Measurements from ENCODE around the gene POLA2.

POLA2 gene

GRCh38 chr11:65297026-65297672, 35.4 kb downstream of the POLA2 start:
- in situ Hi-C loops (cut with HindIII; ENCODE audit: low pct_ligation_motif_present, low sequenced_read_pairs), result no loop called here
- Histone ChIP-seq H3K36me3 (replicated peaks) (peaks cover 3% of the 10 kb centered on the region), H3K27ac (no peak overlapping the region), H3K27me3 (replicated peaks) (no peaks in the 10 kb centered on the region), H3K4me3 (ENCODE audit: low read depth, low read length) (no peak overlapping the region)
- TF ChIP-seq, protein P1, sequence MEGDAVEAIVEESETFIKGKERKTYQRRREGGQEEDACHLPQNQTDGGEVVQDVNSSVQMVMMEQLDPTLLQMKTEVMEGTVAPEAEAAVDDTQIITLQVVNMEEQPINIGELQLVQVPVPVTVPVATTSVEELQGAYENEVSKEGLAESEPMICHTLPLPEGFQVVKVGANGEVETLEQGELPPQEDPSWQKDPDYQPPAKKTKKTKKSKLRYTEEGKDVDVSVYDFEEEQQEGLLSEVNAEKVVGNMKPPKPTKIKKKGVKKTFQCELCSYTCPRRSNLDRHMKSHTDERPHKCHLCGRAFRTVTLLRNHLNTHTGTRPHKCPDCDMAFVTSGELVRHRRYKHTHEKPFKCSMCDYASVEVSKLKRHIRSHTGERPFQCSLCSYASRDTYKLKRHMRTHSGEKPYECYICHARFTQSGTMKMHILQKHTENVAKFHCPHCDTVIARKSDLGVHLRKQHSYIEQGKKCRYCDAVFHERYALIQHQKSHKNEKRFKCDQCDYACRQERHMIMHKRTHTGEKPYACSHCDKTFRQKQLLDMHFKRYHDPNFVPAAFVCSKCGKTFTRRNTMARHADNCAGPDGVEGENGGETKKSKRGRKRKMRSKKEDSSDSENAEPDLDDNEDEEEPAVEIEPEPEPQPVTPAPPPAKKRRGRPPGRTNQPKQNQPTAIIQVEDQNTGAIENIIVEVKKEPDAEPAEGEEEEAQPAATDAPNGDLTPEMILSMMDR (IDR thresholded peaks at IDR 0.05; ENCODE audit: low read depth, low read length, missing control alignments), result no peak
- no peak for DNase-seq

GRCh38 chr11:65298131-65298535, 36.4 kb downstream of the POLA2 start:
- DNase-seq, result peak; percentile 32

DNA sequence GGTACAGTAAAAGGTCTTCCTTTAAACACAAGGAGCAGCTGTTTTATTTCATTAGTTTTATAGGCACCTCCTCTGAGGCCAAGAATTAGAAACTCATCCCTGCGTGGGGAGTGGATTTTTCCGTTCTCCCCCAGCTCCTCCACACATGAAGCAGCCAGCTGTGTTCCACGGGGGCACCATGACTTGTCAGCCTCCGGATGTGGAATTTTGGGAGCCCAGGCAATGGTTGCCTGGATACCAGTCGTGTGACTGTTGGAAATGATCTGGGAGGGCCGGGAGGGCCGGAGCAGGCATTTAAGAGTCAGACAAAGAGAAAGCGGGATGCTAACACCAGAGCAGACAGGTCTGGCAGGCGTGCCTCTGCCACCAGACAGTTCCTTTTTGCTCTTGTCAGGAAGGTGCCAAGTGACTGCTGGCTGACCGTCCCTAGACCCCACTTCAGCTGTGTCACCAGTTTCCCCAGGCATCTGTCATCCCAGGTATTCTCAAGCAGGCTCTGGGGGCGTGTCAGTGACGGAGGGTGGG, 37.0 kb downstream of the POLA2 start:
- H3K36me3 ChIP-seq (replicated peaks), result peaks cover 3% of the 10 kb centered on the region
- no peaks in the 10 kb centered on the region for H3K27me3 ChIP-seq (replicated peaks)
- DNase-seq, result peak; percentile 36
- TF ChIP-seq, protein P1 (IDR thresholded peaks at IDR 0.05; ENCODE audit: low read depth, low read length, missing control alignments), result no peak
- no peak overlapping the region for H3K27ac ChIP-seq
- in situ Hi-C loops (cut with HindIII; ENCODE audit: low pct_ligation_motif_present, low sequenced_read_pairs), result no loop called here
- no peak overlapping the region for H3K4me3 ChIP-seq (ENCODE audit: low read depth, low read length)

More at GRCh38 chr11:65298131-65298535, 36.4 kb downstream of the POLA2 start:
- TF ChIP-seq, protein P1 (IDR thresholded peaks at IDR 0.05; ENCODE audit: low read depth, low read length, missing control alignments), result no peak
- no peak overlapping the region for H3K27ac ChIP-seq
- H3K36me3 ChIP-seq (replicated peaks), result peaks cover 3% of the 10 kb centered on the region
- H3K4me3 ChIP-seq (ENCODE audit: low read depth, low read length), result no peak overlapping the region
- no peaks in the 10 kb centered on the region for H3K27me3 ChIP-seq (replicated peaks)
- in situ Hi-C loops (cut with HindIII; ENCODE audit: low pct_ligation_motif_present, low sequenced_read_pairs), result no loop called here

DNA sequence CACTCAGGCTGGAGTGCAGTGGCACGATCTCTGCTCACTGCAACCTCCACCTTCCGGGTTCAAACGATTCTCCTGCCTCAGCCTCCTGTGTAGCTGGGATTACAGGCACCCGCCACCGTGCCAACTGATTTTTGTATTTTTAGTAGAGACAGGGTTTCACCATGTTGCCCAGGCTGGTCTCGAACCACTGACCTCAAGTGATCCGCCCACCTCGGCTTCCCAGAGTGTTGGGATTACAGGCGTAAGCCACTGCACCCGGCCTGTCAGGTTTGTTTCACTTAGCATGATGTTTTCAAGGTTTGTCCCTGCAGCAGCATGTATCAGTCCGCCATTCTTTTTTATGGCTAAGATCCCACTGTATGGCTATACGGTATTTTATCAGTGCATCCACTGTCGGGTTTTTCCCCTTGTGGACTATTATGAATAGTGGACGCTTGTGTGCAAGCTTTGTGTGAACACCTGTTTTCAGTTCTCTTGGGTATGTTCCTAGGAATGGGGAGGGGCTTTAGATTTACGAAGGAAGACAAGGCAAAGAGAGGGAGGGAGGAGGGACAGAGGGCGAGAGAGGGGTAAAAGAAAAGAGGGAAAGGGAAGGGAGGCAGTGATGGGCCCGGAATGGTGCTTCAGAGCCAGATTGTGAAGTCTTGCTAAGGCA, 39.0 kb downstream of the POLA2 start:
- no peak for DNase-seq
- no peaks in the 10 kb centered on the region for H3K27me3 ChIP-seq (replicated peaks)
- peaks cover 2% of the 10 kb centered on the region for H3K36me3 ChIP-seq (replicated peaks)
- in situ Hi-C loops (cut with HindIII; ENCODE audit: low pct_ligation_motif_present, low sequenced_read_pairs), result no loop called here
- no peak overlapping the region for H3K4me3 ChIP-seq (ENCODE audit: low read depth, low read length)
- H3K27ac ChIP-seq, result no peak overlapping the region
- TF ChIP-seq, protein P1 (IDR thresholded peaks at IDR 0.05; ENCODE audit: low read depth, low read length, missing control alignments), result no peak

- Histone ChIP-seq H3K27me3 (replicated peaks) (no peaks in the 10 kb centered on the region), H3K27ac (no peak overlapping the region), H3K4me3 (ENCODE audit: low read depth, low read length) (no peak overlapping the region), H3K36me3 (replicated peaks) (no peaks in the 10 kb centered on the region)
- in situ Hi-C loops (cut with HindIII; ENCODE audit: low pct_ligation_motif_present, low sequenced_read_pairs), result no loop called here
- TF ChIP-seq, protein P1 (IDR thresholded peaks at IDR 0.05; ENCODE audit: low read depth, low read length, missing control alignments), result no peak
- no peak for DNase-seq
These were observed 39.9 kb downstream of the POLA2 start for GRCh38 chr11:65301491-65302329.

Measured in brain microvascular endothelial cell (primary cell).